Testis (tissue), 2 donors: ENCODE measurements around the gene MTUS2.

Source experiments
- CTCF ChIP-seq, 3 experiments: fragments of 450-650 bp in 2 of 3; fragments of 200-600 bp in 1 of 3; sonication (generic) in 1 of 3; IDR thresholded peaks; one replicate each; pipeline ENCODE4 v1.5.1; 2016 to 2019; ENCODE audit warnings: antibody characterized with exemption in 3 of 3, mild to moderate bottlenecking in 2 of 3, moderate library complexity in 1 of 3
- POLR2A ChIP-seq: fragments of 450-650 bp; IDR thresholded peaks from one replicate; pipeline ENCODE4 v1.6.1; 2017; ENCODE audit warnings: antibody characterized with exemption, mild to moderate bottlenecking, moderate library complexity

DNA sequence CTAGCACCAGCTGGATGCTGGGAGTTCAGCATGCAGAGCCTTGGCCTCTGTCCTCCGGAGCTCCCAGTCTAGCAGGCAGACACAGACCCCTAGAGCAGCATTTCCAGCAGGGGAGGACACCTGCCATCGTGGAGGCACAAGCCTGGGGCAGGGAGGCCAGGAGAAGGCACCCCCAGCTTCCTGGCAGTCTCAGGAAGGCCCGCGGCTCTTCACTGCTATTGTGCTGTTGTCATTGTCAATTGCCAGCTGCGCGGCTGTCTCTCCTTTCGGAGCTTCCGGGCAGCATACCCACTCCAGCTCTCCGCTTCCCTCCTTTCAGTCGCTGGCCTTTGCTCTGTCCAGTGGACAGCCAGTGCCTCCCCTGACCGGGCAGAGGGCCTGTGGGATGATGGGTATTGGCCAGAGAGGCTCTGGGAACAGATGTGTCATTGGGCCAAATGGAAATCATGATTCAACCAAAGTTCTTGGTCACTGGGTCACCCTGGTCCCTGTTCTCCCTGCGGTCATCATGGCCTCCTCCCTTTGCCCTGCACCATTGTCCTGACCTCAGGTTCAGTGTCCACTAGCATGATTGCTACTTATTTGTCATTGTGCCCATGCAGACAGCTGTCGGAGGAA lies 682.4 kb downstream of the MTUS2 start:
- TF ChIP-seq POLR2A (no peak), CTCF (IDR thresholded peaks at IDR 0.05) (no peak)
